Psoas muscle (tissue), 8 donors: ENCODE measurements around the gene BRI3. TPM values are rescaled to one million over a fixed set of nuclear protein-coding genes. Genes with fewer than 3 reads are reported as not detected.

ENCODE experiments used
- ATAC-seq, 4 donors: fragments of 200-7000 bp; cut with Tn5 transposase; one replicate each; pipeline ENCODE4 v1.9.1; 2020; ENCODE audit warnings: moderate library complexity in 3 of 4, mild to moderate bottlenecking in 2 of 4
- DNase-seq, 2 donors: peaks; one replicate each; pipeline ENCODE4 v3.0.0-alpha.2; 2020
- H3K27ac ChIP-seq: fragments of 200-600 bp; one replicate; pipeline ENCODE4 v1.8.0; 2022
- H3K27me3 ChIP-seq, 3 donors: fragments of 200-600 bp in 1 of 3; one replicate each; pipeline versions ENCODE4 v1.6.1 to v1.8.0; 2013 to 2022; ENCODE audit warnings: low read length in 2 of 3, mild to moderate bottlenecking in 2 of 3, moderate library complexity in 1 of 3; ENCODE audit not compliant: insufficient read depth in 3 of 3
- H3K36me3 ChIP-seq, 2 donors: fragments of 200-600 bp in 1 of 2; one replicate each; pipeline versions ENCODE4 v1.6.1 to v1.8.0; 2013 to 2022; ENCODE audit warnings: low read depth in 1 of 2, mild to moderate bottlenecking in 1 of 2, moderate library complexity in 1 of 2; ENCODE audit not compliant: insufficient read depth in 1 of 2
- H3K4me1 ChIP-seq: fragments of 200-600 bp; one replicate; pipeline ENCODE4 v1.8.0; 2022
- H3K4me3 ChIP-seq: fragments of 200-600 bp; one replicate; pipeline ENCODE4 v1.8.0; 2022; ENCODE audit warnings: mild to moderate bottlenecking
- H3K9me3 ChIP-seq: fragments of 200-600 bp; one replicate; pipeline ENCODE4 v1.8.0; 2022
- WGBS, 3 donors: extraction: QIAGEN DNeasy Blood & Tissue Kit; methylation state at CpG; one replicate each; pipeline versions ENCODE4 v1.1.6 to v1.1.7; 2013; 5-methylcytosine and 5-hydroxymethylcytosine counted together
- intact Hi-C, 2 donors: fragments of 100-400 bp; cut with DNase I; formaldehyde crosslinking; loops; one replicate each; pipeline versions ENCODE4 v1.11.0 to v1.14.2; 2022
- polyA plus RNA-seq, 3 donors: library from polyadenylated mRNA; stranded (reverse); fragments of 200-250 nt; gene quantifications; one replicate each; pipeline ENCODE4 v1.2.3, GENCODE V29; 2013
- total RNA-seq, 4 donors: library from RNA; stranded (reverse); fragmentation: NEBNext Ultra II Directional in 2 of 4; extraction: Animal tissue kit (Norgen Biotek cat#: 25700) in 2 of 4; gene quantifications; one replicate each; pipeline versions ENCODE4 v1.2.1 to v1.2.4, GENCODE V29; 2021 to 2023
- TF ChIP-seq, protein P1 (sequence below): fragments of 200-600 bp; IDR thresholded peaks from one replicate; pipeline ENCODE4 v1.8.0; 2022; ENCODE audit warnings: antibody characterized with exemption
- donor health status: healthy with polysubstance abuse.
- donor health status: DM: no; HTN: no; CAD: no; lungs with moderate emphysema.
- donor health status: Bipolar disorder and iron deficiency.
- donor health status: healthy.
- donor health status: DM: yes; HTN: yes; CAD: no.
- donor health status: DM: no; HTN: no; CAD: no.
- donor health status: DM: no; HTN: no; CAD: no.
- donor health status: DM: yes; HTN: yes; CAD: no.

BRI3 gene
- total and polyA plus RNA-seq, 7 donors: 231 to 529 (median 435) TPM

- ATAC-seq (no peak), DNase-seq (no peak)
- TF ChIP-seq, protein P1, sequence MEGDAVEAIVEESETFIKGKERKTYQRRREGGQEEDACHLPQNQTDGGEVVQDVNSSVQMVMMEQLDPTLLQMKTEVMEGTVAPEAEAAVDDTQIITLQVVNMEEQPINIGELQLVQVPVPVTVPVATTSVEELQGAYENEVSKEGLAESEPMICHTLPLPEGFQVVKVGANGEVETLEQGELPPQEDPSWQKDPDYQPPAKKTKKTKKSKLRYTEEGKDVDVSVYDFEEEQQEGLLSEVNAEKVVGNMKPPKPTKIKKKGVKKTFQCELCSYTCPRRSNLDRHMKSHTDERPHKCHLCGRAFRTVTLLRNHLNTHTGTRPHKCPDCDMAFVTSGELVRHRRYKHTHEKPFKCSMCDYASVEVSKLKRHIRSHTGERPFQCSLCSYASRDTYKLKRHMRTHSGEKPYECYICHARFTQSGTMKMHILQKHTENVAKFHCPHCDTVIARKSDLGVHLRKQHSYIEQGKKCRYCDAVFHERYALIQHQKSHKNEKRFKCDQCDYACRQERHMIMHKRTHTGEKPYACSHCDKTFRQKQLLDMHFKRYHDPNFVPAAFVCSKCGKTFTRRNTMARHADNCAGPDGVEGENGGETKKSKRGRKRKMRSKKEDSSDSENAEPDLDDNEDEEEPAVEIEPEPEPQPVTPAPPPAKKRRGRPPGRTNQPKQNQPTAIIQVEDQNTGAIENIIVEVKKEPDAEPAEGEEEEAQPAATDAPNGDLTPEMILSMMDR: no peak
- Histone ChIP-seq H3K27me3 (no peaks in the 10 kb centered on the region), H3K27ac (no peak overlapping the region), H3K4me1 (peaks cover 7% of the 10 kb centered on the region), H3K4me3 (no peak overlapping the region), H3K36me3 (peaks cover 0 to 29% of the 10 kb centered on the region in 2 donors), H3K9me3 (no peaks in the 10 kb centered on the region)
- WGBS, 3 donors: 93 to 96% (median 93%) methylated on average over 7 of the region's 7 CpGs
- intact Hi-C loops: no loop called here
Observed at GRCh38 chr7:98256431-98256830, 25.1 kb upstream of the BRI3 start.

- ATAC-seq (no peak), DNase-seq (no peak)
- H3K4me3 ChIP-seq: no peak overlapping the region
- H3K27me3 ChIP-seq: no peaks in the 10 kb centered on the region
- no peaks in the 10 kb centered on the region for H3K9me3 ChIP-seq
- intact Hi-C loops: no loop called here
- TF ChIP-seq, protein P1: no peak
- WGBS, 3 donors: 89 to 97% (median 93%) methylated on average over 6 of the region's 6 CpGs
- H3K27ac ChIP-seq: no peak overlapping the region
- peaks cover 0 to 33% of the 10 kb centered on the region in 2 donors for H3K36me3 ChIP-seq
- H3K4me1 ChIP-seq: peaks cover 6% of the 10 kb centered on the region
Observed at GRCh38 chr7:98257701-98258100, 23.8 kb upstream of the BRI3 start.

DNA sequence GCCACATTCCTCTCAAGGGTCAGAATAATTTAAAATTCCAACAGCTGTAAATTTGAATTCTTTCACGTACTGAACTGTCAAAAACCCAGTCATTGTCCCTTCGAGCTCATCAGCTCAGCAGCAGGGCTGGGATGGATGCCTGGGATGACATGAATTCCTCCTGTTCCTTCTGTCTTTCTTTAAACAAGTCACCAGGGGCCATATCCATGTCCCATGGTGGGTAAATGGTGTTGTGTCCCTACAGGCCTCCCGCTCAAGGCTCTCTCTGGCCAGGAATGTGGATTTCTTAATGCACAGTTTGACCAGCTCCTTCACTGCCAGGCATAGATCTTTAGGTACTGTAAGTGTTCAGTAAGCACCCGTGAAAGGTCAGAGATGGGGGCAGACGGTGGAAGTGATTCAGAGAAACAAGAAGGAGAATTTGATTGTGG lies 15.6 kb upstream of the BRI3 start:
- Histone ChIP-seq H3K27ac (no peak overlapping the region), H3K36me3 (peaks cover 0 to 15% of the 10 kb centered on the region in 2 donors), H3K9me3 (no peaks in the 10 kb centered on the region), H3K27me3 (no peaks in the 10 kb centered on the region), H3K4me3 (no peak overlapping the region), H3K4me1 (no peaks in the 10 kb centered on the region)
- 80 to 87% (median 82%) methylated on average over 5 of the region's 5 CpGs for WGBS, 3 donors
- TF ChIP-seq, protein P1: no peak
- DNase-seq (no peak), ATAC-seq (no peak)
- intact Hi-C loops: no loop called here

DNA sequence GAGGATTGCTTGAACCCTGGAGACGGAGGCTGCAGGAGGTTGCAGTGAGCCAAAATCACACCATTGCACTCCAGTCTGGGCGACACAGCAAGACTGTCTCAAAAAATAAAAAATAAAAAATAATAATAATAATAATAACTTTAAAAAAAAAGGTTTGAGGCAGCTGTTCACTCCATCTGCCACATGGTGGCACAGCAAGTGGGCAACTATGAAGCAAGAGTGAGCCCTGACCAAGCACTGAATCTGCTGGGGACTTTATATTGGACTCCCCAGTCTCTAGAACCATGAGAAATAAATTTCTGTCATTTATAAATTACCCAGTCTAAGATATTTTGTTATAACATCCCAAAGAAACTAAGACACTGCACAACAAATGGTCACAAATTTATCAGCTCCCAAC lies 14.6 kb upstream of the BRI3 start:
- no peaks in the 10 kb centered on the region for H3K4me1 ChIP-seq
- WGBS, 3 donors: 67 to 97% (median 93%) methylated on average over 2 of the region's 2 CpGs
- H3K4me3 ChIP-seq: no peak overlapping the region
- no peaks in the 10 kb centered on the region for H3K27me3 ChIP-seq
- H3K27ac ChIP-seq: no peak overlapping the region
- H3K9me3 ChIP-seq: no peaks in the 10 kb centered on the region
- peaks cover 0 to 5% of the 10 kb centered on the region in 2 donors for H3K36me3 ChIP-seq
- TF ChIP-seq, protein P1: peak; percentile 20
- intact Hi-C loops: no loop called here
- peak in 3 of 4 donors; percentile 55 to 67 (median 63) for ATAC-seq
- no peak for DNase-seq

DNA sequence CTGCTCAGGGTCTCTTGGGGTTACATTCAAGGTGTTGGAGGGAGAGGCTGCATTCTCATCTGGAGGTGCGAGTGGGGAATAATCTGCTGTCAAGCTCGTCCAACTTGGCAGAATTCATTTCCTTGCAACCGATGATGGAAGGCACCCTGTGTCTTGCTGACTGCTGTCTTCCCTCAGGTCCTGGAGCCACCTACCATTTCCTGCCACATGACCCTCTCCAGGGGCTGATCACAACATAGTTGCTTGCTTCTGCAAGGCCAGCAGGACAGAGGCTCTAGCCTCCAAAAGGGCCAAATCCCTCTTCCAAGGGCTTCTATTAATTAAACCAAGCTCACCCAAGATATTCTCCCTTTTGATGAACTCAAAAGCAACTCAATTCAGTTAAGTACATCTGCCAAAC lies 14.2 kb upstream of the BRI3 start:
- Histone ChIP-seq H3K27me3 (no peaks in the 10 kb centered on the region), H3K36me3 (peaks cover 0 to 4% of the 10 kb centered on the region in 2 donors), H3K27ac (no peak overlapping the region), H3K4me1 (no peaks in the 10 kb centered on the region), H3K9me3 (no peaks in the 10 kb centered on the region), H3K4me3 (no peak overlapping the region)
- WGBS, 3 donors: 81 to 85% (median 82%) methylated on average over 3 of the region's 3 CpGs
- DNase-seq: no peak
- TF ChIP-seq, protein P1: no peak
- intact Hi-C loops: no loop called here
- no peak for ATAC-seq
